Purkinje cell (primary cell): ENCODE results near the gene ACVR1B. TPM values are rescaled to one million over a fixed set of nuclear protein-coding genes. Genes with fewer than 3 reads are reported as not detected.

Experiments used
- polyA plus RNA-seq: library from polyadenylated mRNA; unstranded; fragments of >200 nt; fragmentation: Nextera tagmentation; gene quantifications from 2 replicates; pipeline ENCODE4 v1.2.1, GENCODE V29; 2014

Gene ACVR1B
- polyA plus RNA-seq = 10.4 and 12.8 TPM in 2 replicates

GRCh38 chr12:51951199-51951842 lies at the start of gene ACVR1B:
TSS of gene ACVR1B (plus strand) at chr12:51951699. CDS start at chr12:51951744, 45 bp downstream.

DNA sequence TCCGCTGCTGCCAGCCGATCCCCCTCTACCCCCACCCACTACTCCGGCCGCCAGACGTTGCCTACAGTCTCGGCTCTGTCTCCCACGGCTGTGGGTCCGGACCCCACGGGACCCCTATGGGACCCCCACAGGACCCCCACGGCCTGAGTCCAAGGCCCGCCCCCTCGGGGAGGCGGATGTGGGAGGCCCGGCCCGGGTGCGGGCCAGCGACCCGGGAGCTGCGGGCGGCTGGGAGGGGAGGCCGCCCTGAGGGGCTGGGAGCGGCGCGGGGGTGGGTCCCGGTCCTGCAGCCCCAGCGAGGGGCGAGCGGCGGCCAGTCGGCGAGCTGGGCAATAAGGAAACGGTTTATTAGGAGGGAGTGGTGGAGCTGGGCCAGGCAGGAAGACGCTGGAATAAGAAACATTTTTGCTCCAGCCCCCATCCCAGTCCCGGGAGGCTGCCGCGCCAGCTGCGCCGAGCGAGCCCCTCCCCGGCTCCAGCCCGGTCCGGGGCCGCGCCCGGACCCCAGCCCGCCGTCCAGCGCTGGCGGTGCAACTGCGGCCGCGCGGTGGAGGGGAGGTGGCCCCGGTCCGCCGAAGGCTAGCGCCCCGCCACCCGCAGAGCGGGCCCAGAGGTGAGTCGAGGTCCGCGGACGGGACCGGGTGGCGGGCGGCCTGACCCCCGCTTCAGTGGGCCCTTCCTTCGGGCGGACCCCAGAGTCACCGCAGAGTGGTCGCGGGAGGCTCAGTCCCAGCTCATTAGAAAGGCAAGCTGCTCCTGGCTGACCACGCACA lies 44.2 kb upstream of the ACVR1B start, which contains the start of gene ACVRL1:
ACVRL1 (plus strand) TSS at position 422 of the 773 bp plus-strand sequence. CDS start 4,971 bp downstream, outside the sequence.

DNA sequence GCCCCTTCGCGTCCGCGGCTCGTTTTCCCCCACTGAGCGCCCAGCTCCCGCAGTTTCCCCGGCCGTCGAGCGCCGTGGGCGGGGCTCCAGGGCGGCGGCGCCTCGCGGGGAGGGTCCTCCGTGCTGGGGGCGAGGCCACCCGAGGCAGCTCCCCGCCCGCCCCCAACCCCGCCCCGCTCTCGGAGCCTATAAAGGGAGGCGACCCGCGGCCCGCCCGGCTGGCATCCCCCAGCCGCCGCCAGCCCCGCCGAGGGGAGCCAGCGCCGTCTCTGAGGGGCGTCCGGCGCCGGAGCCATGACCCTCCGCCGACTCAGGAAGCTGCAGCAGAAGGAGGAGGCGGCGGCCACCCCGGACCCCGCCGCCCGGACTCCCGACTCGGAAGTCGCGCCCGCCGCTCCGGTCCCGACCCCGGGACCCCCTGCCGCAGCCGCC lies 55.2 kb downstream of the ACVR1B start, which contains the start of gene TAMALIN:
TAMALIN (plus strand) TSS at position 221 of the 432 bp plus-strand sequence; CDS start at position 295, 74 bp downstream.

Other genes starting within 250 kb of the ACVR1B start
- gene FIGNL2, start 103.0 kb upstream of the ACVR1B start, polyA plus RNA-seq = not detected in 2 replicates
- gene ANKRD33, start 63.6 kb upstream of the ACVR1B start, polyA plus RNA-seq = not detected in 2 replicates
- not detected in 2 replicates for gene ACVRL1, start 44.2 kb upstream of the ACVR1B start, polyA plus RNA-seq
- gene TAMALIN, start 55.2 kb downstream of the ACVR1B start, polyA plus RNA-seq = 2.5 TPM in 1 of 2 replicates, not detected in the other
- gene NR4A1, start 99.7 kb downstream of the ACVR1B start, polyA plus RNA-seq = 0.25 TPM in 1 of 2 replicates, not detected in the other
- gene ATG101, start 118.3 kb downstream of the ACVR1B start, polyA plus RNA-seq = 2.9 and 5.5 TPM in 2 replicates
- gene SMIM41, start 128.0 kb downstream of the ACVR1B start, polyA plus RNA-seq = not detected in 2 replicates
- not detected in 2 replicates for gene KRT80, start 240.3 kb downstream of the ACVR1B start, polyA plus RNA-seq